T-helper 17 cell (primary cell): ENCODE results near the gene KIF1A. TPM values are rescaled to one million over a fixed set of nuclear protein-coding genes. Genes with fewer than 3 reads are reported as not detected.

ENCODE experiments used
- ATAC-seq: fragments of 150-1000 bp; cut with Tn5 transposase; 2 replicates; pipeline ENCODE4 v1.10.0; 2021; ENCODE audit warnings: mild to moderate bottlenecking, moderate library complexity
- DNase-seq, 3 donors: peaks; one replicate each; pipeline versions ENCODE4 v3.0.0 to v3.0.0-alpha.2; 2020 to 2021
- H3K9me3 ChIP-seq: one replicate; pipeline ENCODE4 v1.7.0; 2013; ENCODE audit warnings: low read length, mild to moderate bottlenecking; ENCODE audit not compliant: control insufficient read depth, poor library complexity, severe bottlenecking
- H3K27ac Mint-ChIP-seq: one replicate; pipeline ENCODE4 v1.8.0; 2022; ENCODE audit warnings: mild to moderate bottlenecking, moderate library complexity, mixed read lengths
- H3K27me3 Mint-ChIP-seq: one replicate; pipeline ENCODE4 v1.8.0; 2022; ENCODE audit warnings: mixed read lengths
- H3K36me3 Mint-ChIP-seq: one replicate; pipeline ENCODE4 v1.8.0; 2022; ENCODE audit warnings: low read depth, mixed read lengths
- H3K4me1 Mint-ChIP-seq: one replicate; pipeline ENCODE4 v1.8.0; 2022; ENCODE audit warnings: mild to moderate bottlenecking, mixed read lengths
- H3K4me3 Mint-ChIP-seq: one replicate; pipeline ENCODE4 v1.8.0; 2022; ENCODE audit warnings: mild to moderate bottlenecking, moderate library complexity, mixed read lengths
- total RNA-seq, 4 donors: library from RNA in 2 of 4; stranded (reverse) in 2 of 4; gene quantifications; one replicate each; pipeline ENCODE4 v1.2.3 and lab custom pipeline; 2022 to 2026

KIF1A gene
- total RNA-seq, 2 donors from 2014 or later: 0.18 TPM; not detected in 1

DNA sequence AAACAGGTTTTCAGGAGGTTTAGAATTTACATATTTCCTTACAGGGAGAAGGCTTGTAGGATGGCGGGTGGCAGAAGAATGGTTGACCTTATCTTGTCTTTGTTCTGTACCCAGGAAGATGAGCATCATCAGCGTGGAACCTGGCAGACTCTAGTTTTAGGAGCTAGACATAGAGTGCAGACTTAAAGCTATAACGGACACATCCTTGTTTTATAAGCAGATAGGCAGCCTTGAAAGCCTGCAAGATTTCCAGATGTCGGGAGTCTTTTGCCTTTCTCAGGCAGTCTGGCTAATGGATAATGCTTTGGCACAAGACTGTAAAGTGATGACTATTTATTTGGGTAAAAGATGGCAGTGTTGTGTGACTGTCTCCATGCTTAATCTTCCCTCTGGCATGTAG, 149.1 kb downstream of the KIF1A start:
- Mint-ChIP-seq H3K27me3 (peaks cover 44% of the 10 kb centered on the region), H3K36me3 (no peaks in the 10 kb centered on the region), H3K27ac (no peak overlapping the region), H3K4me3 (no peak overlapping the region), H3K4me1 (peaks cover 2% of the 10 kb centered on the region)
- no peak for DNase-seq
- H3K9me3 ChIP-seq: no peaks in the 10 kb centered on the region
- no peak for ATAC-seq

- DNase-seq: no peak
- no peaks in the 10 kb centered on the region for H3K36me3 Mint-ChIP-seq
- no peak overlapping the region for H3K4me3 Mint-ChIP-seq
- H3K9me3 ChIP-seq: no peaks in the 10 kb centered on the region
- ATAC-seq: no peak
- peaks cover 44% of the 10 kb centered on the region for H3K27me3 Mint-ChIP-seq
- no peak overlapping the region for H3K27ac Mint-ChIP-seq
- H3K4me1 Mint-ChIP-seq: peaks cover 2% of the 10 kb centered on the region
Measured at GRCh38 chr2:240670402-240670801, 149.6 kb downstream of the KIF1A start.

DNA sequence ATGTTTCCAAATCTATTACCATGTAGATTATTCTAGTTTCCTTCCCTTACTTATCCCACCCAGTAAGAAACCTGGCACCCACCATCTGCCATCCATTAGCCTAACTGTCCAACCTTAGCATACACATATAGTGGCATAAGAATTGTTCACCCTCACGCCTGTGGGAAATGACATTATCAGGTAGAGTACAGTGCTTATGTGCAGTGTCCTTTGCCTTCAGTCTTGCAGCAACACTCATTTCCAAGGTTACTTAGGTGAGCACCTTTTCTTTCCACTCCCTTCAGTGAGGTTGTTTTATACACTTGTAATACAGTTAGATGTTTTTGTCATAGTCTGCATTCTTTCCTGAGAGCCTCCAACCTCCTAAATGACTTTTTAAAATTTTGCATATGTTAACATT, 155.4 kb downstream of the KIF1A start:
- Mint-ChIP-seq H3K4me3 (no peak overlapping the region), H3K4me1 (no peaks in the 10 kb centered on the region), H3K27me3 (peaks cover 23% of the 10 kb centered on the region), H3K36me3 (no peaks in the 10 kb centered on the region), H3K27ac (no peak overlapping the region)
- ATAC-seq: no peak
- DNase-seq: no peak
- no peaks in the 10 kb centered on the region for H3K9me3 ChIP-seq

Other genes with a start within 250 kb of the KIF1A start
- gene CAPN10, start 233.5 kb downstream of the KIF1A start, total RNA-seq: 10 to 100 TPM; 64.2 to 82.9 TPM
- gene GPR35, start 194.7 kb downstream of the KIF1A start, total RNA-seq: 10 to 100 TPM in 1 of 2 donors, 1 to 10 TPM in 1; 5.4 to 14.4 TPM
- gene AQP12B, start 137.3 kb downstream of the KIF1A start, total RNA-seq: not detected
- gene AQP12A, start 128.4 kb downstream of the KIF1A start, total RNA-seq: not detected
- not detected for gene AGXT, start 48.6 kb upstream of the KIF1A start, total RNA-seq
- not detected for gene MAB21L4, start 75.9 kb upstream of the KIF1A start, total RNA-seq
- not detected for gene CROCC2, start 86.1 kb upstream of the KIF1A start, total RNA-seq
- gene SNED1, start 178.4 kb upstream of the KIF1A start, total RNA-seq: 10 to 100 TPM; 42.0 to 72.1 TPM